HG02623 (cell line): ENCODE data around the gene SLC9B1.

ENCODE experiments used
- ATAC-seq: cut with Tn5 transposase; IDR thresholded peaks from one replicate; pipeline ENCODE4 v1.9.1; 2021; ENCODE audit warnings: moderate library complexity; ENCODE audit not compliant: unreplicated experiment

SLC9B1 gene

DNA sequence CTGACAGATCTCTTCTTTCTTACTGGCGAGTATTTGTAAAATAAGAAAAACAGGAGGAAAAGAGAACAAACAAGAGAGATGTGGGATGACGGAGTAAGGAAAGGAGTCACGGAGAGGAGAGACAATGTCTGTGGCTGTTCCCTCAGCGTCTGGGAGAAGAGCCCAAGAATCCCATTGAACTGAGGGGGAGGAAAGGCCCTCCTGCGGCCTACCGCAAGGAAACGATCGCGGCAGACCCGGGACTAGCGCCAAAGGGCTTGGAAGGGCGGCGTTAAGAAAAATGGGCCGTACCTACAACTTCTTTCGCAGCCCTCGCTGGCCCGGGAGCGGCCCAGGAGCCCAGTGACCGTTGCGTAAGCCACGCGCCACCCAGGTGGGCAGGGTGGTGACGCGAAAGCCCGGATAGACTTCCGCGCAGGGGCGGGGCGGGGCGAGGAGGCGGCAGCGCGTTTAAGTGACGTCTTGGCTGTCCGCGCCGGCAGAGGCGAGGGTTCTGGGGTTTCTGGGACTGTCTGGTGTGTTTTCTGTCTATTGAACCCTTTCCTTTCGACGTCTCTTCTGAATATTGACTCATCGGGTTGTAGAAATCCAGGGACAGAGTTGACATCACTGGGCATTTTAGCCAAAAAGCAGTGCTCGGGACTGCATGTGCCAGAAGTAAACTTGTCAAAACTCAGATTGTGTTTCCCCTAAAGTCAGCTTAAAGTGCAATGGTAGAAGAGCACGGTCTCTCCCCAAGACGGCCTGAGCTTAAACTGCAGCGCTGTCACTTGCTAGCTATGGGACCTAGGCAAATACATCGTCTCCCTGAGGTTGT lies at the start of gene SLC9B1:
Gene SLC9B1, minus strand, starts transcription at position 398 of the 817 bp plus-strand sequence. CDS start 27,994 bp downstream, outside the sequence.
- peak; percentile 98 for ATAC-seq

DNA sequence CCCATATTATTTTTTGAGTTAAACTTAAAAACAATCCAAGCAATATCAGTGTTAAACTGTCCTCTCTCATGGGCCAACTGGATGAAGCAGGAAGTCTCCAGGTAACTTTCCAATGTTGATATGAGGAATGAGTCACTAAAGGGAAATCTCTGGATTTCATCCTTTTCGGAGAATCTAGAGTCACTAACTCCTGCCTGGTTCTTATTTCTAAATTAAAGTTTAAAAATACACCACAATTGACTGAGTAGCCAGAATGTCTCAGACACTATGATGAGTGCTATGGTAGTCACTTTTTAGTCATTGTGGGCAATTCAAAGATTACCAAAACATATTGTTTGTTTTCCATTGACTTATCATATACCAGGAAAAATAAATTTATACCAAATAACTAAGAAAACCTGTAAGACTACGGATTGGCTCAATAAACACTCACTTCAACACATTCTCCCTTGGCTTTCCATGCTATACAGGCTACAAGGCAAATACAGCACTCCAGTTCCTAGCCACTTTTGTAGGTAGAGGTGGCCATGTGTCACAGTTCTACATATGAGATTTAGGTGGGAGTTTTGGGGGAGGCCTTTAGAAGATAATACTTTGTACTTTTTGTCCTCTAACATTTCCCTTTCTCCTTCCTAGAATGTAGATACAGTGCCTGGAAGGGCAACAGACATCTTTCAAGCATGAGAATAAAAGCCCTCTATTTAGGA lies 48.5 kb upstream of the SLC9B1 start:
- ATAC-seq, result no peak

- ATAC-seq, result no peak
Observed at GRCh38 chr4:103060453-103061148, 41.1 kb upstream of the SLC9B1 start.

DNA sequence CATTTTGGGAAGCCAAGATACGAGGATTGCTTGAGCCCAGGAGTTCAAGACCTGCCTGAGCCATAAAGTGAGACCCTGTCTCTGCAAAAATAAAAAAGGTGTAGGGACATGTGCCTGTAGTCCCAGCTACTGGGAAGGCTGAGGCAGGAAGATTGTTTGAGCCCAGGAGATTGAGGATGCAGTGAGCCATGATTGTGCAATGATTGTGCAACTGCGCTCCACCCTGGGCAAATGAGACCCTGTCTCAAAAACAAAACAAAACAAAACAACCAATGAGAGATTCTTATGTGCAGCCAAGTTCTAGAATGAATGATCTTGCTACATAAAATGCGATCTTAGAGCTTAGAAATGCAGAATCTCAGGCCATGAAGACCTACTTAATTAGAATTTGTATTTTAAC lies 34.5 kb upstream of the SLC9B1 start:
- ATAC-seq, result no peak

DNA sequence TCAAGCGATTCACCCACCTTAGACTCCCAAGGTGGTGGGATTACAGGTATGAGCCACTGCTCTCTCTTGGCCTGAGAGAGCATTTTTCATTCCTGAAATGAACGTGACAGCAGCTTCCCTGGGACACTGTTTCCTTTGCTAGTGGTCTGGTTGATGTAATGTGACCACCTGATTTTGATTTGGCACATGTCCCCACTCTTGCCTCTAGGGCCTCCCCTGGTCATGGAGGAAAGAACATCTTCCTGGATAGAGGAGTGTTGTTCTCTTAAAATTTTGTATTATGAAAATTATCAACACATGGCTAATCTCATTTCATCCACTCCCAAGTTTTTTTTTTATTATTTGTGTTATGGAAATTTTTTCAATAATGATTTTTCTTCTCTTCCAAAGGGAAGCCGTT lies 33.3 kb upstream of the SLC9B1 start:
- no peak for ATAC-seq

DNA sequence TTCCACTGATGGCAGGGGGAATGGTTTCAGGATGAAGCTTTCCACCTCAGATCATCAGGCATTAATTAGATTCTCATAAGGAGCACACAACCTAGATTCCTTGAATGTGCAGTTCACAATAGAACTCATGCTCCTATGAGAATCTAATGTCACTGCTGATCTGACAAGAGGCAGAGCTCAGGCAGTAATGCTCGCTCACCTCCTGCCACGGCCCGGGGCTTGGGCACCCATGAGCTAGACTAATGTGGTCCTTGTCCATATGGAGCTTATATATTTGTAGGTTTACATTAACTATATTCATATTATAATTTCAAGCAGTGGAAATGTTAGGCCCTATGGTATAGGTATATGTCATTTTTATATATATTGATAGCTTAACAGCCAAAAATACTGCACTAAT lies 32.6 kb upstream of the SLC9B1 start:
- ATAC-seq, result no peak

DNA sequence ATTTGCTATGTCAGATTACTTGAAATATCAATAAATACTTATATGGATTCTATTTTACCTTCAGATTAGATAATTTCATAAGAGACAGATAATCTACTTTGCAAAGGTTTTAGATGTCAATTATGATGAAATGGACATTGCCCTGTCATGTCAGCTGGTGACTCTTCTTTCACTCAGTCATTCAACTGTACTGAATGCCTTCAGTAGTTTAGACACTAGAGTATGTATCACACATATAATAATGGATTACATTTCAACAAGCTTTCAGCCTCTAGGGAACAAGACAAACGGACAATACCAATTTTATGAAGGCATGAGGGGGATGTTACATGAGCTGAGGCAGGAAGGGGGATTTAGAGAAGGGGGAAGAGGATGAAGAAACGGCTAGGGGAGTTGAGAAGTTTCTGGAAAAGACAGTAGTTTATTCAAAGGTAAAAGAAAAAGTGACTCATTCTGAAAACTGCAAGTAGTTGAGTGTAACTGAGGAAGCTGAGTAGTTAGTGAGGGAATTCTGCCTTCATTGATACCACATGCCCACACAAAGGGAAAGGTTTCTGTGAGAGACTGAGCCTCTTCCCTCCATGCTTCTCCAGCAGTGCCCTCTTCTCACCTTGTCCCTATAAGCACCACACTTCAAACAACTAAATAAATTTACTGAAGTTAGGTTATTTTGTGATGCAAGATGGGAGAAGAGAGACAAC lies 31.4 kb upstream of the SLC9B1 start:
- ATAC-seq, result no peak

DNA sequence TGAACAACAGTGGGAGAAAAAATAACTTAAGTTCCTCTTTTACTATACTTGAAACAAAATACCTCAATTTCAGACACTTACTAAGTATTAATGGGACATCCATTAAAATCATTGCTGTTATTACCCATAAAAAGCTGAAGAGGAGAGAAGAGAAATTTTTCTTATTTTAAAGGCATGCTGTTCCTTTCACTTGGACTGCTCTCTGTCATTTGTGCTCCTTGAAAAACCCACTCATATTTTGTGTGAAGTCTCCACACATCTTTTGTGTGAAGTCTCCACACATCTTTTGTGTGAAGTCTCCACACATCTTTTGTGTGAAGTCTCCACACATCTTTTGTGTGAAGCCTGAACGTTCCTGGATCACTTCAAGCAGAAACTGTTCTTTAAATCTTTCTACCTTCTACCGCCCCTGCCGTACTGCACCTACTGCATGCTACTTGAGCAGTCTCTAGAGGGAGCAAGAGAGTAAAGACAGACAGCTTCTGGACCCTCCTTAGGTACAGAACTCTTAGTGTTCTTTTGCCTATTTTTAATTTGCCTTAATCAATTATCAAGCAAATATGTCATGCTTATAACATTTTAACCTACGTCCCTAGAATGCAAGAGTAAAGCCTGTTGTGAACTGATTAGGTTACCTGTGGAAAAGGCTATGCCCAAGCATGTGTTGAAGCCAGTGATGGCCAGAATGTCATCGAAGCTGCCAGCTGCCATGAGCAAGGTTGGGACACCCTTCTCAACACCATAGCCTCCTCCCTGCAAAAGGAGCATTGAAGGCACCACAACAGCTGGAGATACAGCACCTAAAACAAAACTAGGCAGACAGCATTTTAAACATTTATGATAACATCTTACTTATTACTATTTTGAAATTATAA lies 27.1 kb upstream of the SLC9B1 start:
- peak; percentile 95 for ATAC-seq

GRCh38 chr4:103044183-103044582 lies 24.7 kb upstream of the SLC9B1 start:
- no peak for ATAC-seq

DNA sequence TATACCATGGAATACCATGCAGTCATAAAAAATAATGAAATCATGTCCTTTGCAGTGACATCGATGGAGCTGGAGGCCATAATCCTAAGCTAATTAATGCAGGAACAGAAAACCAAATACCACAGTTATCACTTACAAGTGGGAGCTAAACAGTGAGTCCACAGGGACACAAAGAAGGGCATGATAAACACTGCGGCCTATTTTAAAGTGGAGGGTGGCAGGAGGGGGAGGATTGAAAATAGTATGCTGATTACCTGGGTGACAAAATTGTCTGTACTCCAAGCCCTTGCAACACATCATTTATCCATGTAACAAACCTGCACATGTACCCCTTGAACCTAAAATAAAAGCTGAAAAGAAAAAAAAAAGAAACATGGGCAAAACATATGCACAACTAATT lies 16.7 kb upstream of the SLC9B1 start:
- ATAC-seq, result no peak

GRCh38 chr4:103032574-103032973 lies 13.1 kb upstream of the SLC9B1 start:
- ATAC-seq, result no peak

DNA sequence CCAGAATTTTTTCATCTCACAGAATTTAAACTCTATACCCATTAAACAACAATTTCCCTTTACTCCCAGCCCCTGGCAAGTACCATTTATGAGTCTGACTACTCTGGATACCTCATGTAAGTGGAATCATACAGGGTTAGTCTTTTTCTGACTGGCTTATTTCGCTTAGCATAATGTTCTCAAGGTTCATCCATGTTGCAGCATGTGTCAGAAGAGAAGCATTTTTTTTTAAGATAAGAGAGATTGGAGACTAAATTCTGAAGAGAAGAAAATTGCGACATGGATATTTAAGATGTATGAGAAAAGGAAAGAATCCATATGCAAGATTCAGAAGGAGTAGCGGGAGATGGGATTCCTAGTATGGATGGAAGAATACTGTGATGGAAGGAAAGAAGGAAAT lies 11.3 kb upstream of the SLC9B1 start:
- ATAC-seq, result no peak

DNA sequence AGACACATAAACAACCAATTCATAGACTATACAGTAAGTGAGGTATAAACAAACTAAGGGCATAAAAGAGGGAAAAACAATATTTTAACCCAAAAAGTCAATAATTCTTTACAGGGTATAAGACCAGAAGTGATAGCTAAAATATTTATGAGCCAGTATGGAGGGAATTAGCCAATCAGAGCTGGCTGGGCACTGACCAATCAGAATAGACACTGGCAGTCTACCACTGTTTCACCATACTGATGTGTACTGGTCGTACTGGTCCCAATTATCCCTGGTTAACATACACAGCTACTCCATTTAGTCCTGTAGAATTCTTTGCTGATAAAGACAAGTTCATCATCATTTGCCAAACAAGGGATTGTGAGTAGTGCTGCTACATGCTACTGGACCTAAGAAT lies 9.8 kb upstream of the SLC9B1 start:
- ATAC-seq, result no peak

- ATAC-seq, result no peak
Observed at GRCh38 chr4:103026868-103027267, 7.4 kb upstream of the SLC9B1 start.

- ATAC-seq, result no peak
Observed at GRCh38 chr4:103024996-103025395, 5.5 kb upstream of the SLC9B1 start.

- ATAC-seq, result no peak
Observed at GRCh38 chr4:103021120-103021519, 1.6 kb upstream of the SLC9B1 start.

- ATAC-seq, result no peak
Observed at GRCh38 chr4:103018391-103019307, 856 bp downstream of the SLC9B1 start.

DNA sequence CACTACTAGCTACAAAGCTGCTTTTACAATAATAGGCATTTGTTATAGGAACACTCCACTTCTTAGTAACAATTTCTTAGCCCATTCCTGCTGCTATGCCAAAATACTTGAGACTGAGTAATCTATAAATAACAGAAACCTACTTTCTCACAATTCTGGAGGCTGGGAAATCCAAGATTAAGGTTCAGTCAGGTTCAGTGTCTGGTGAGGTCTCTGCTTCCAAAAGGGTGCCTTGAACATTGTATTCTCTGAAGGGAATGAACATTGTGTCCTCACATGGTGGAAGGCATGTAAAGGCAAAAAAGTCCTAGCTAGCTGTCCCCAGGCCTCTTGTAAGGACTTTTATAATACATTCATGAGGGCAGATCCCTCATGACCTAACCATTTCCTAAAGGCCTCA lies 7.0 kb downstream of the SLC9B1 start:
- ATAC-seq, result no peak

GRCh38 chr4:103012060-103012459 lies 7.4 kb downstream of the SLC9B1 start:
- ATAC-seq, result no peak
